ENCODE results near the gene GPATCH1.
"Not testable (repeated sequence)": the region's sequence is repeated elsewhere in the genome, so short reads cannot be mapped to it uniquely, and the experiment has no call there.

GPATCH1 gene

GRCh38 chr19:33139165-33139564 is 58.2 kb downstream of the GPATCH1 start:
- in situ Hi-C loops (cut with HindIII; ENCODE audit: low sequenced_read_pairs) = no loop called here
- no peak overlapping the region for H3K4me3 ChIP-seq (ENCODE audit: low read depth, low read length)
- DNase-seq (ENCODE audit: low read depth, low spot score) = no peak
- TF ChIP-seq CTCF (IDR thresholded peaks at IDR 0.05; ENCODE audit: low read depth, low read length) = no peak

- peak; percentile 98 for TF ChIP-seq CTCF (IDR thresholded peaks at IDR 0.05; ENCODE audit: low read depth, low read length)
- in situ Hi-C loops (cut with HindIII; ENCODE audit: low sequenced_read_pairs) = no loop called here
- no peak overlapping the region for H3K4me3 ChIP-seq (ENCODE audit: low read depth, low read length)
- peak; percentile 41 for DNase-seq (ENCODE audit: low read depth, low spot score)
Observed at GRCh38 chr19:33143897-33144405, 63.0 kb downstream of the GPATCH1 start.

GRCh38 chr19:33146209-33146608 is 65.2 kb downstream of the GPATCH1 start:
- TF ChIP-seq CTCF (IDR thresholded peaks at IDR 0.05; ENCODE audit: low read depth, low read length) = no peak
- no peak for DNase-seq (ENCODE audit: low read depth, low spot score)
- in situ Hi-C loops (cut with HindIII; ENCODE audit: low sequenced_read_pairs) = no loop called here
- no peak overlapping the region for H3K4me3 ChIP-seq (ENCODE audit: low read depth, low read length)

GRCh38 chr19:33147538-33147937 is 66.6 kb downstream of the GPATCH1 start:
- in situ Hi-C loops (cut with HindIII; ENCODE audit: low sequenced_read_pairs) = no loop called here
- DNase-seq (ENCODE audit: low read depth, low spot score) = no peak
- H3K4me3 ChIP-seq (ENCODE audit: low read depth, low read length) = no peak overlapping the region
- TF ChIP-seq CTCF (IDR thresholded peaks at IDR 0.05; ENCODE audit: low read depth, low read length) = no peak

- no peak for TF ChIP-seq CTCF (IDR thresholded peaks at IDR 0.05; ENCODE audit: low read depth, low read length)
- DNase-seq (ENCODE audit: low read depth, low spot score) = no peak
- no peak overlapping the region for H3K4me3 ChIP-seq (ENCODE audit: low read depth, low read length)
- in situ Hi-C loops (cut with HindIII; ENCODE audit: low sequenced_read_pairs) = no loop called here
Observed at GRCh38 chr19:33150852-33151518, 70.0 kb downstream of the GPATCH1 start.

- no peak for DNase-seq (ENCODE audit: low read depth, low spot score)
- in situ Hi-C loops (cut with HindIII; ENCODE audit: low sequenced_read_pairs) = no loop called here
- no peak overlapping the region for H3K4me3 ChIP-seq (ENCODE audit: low read depth, low read length)
- no peak for TF ChIP-seq CTCF (IDR thresholded peaks at IDR 0.05; ENCODE audit: low read depth, low read length)
Observed at GRCh38 chr19:33152176-33152575, 71.2 kb downstream of the GPATCH1 start.

GRCh38 chr19:33152625-33153024 is 71.6 kb downstream of the GPATCH1 start:
- in situ Hi-C loops (cut with HindIII; ENCODE audit: low sequenced_read_pairs); DNase-seq (ENCODE audit: low read depth, low spot score): not testable (repeated sequence)

GRCh38 chr19:33154313-33154712 is 73.3 kb downstream of the GPATCH1 start:
- H3K4me3 ChIP-seq (ENCODE audit: low read depth, low read length); in situ Hi-C loops (cut with HindIII; ENCODE audit: low sequenced_read_pairs); DNase-seq (ENCODE audit: low read depth, low spot score): not testable (repeated sequence)

More at GRCh38 chr19:33152625-33153024, 71.6 kb downstream of the GPATCH1 start:
- H3K4me3 ChIP-seq (ENCODE audit: low read depth, low read length) = not testable (repeated sequence)

Measured in astrocyte of the spinal cord (primary cell).